ENCODE results near the gene DAPK3.

The DAPK3 gene

DNA sequence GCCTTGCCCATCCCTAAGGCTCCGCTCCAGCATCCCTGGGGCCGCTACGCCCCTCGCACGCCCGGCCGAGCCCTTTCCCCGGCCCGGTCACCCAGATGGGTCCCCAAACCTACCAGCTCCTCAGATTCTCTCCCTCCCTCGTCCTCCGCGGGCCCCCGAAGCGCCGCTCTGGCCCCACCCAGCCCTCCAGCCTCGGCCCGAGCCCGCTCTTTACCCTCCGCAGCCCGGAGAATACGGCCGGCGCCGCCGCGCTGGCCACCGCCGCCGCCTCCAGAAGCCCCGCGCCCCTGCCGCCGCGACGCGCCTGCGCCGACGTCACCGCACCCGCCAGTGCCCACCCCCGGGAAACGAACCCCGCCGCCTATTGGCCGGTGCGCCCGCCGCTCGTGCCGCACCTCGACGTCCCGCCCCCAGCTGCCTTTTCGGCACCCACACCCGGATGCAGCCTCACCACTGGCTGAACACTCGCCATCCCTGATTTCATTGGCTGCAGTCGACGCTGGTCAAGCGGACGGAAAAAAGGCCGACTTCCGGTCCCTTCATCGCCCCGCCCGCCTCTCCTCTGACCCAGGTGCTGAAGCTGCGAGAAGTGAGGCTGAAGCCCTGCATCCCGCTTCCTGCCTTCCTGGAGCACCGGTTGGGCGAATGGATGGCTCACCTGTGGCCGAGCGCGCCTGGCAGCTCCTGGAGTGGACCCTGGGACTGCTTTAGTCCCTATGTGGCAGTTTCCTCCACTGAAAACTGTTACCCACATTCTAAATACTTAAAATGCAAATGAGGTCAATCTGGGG, at the start of gene DAPK3:
DAPK3 (minus strand) TSS at position 292 of the 791 bp plus-strand sequence. CDS start 1,364 bp downstream, outside the sequence.
- Histone ChIP-seq H3K9me3 (ENCODE audit: control insufficient read depth in 5 of 5, low read length in 5 of 5) (no peaks in the 10 kb centered on the region), H3K4me3 (ENCODE audit: low read depth in 1 of 5, low read length in 5 of 5) (peak within 1 kb of the TSS; percentile 73 to 89 (median 86)), H3K27me3 (ENCODE audit: control insufficient read depth in 5 of 5, insufficient read depth in 4 of 5, low read length in 5 of 5) (no peaks in the 10 kb centered on the region), H3K9ac (ENCODE audit: low read length in 5 of 5) (peak within 1 kb of the TSS; percentile 81 to 95 (median 91)), H3K4me1 (ENCODE audit: control insufficient read depth in 5 of 5, insufficient read depth in 5 of 5, low read length in 5 of 5) (peaks cover 9 to 42% (median 34%) of the 10 kb centered on the region in 5 donors), H3K36me3 (ENCODE audit: control insufficient read depth in 5 of 5, insufficient read depth in 5 of 5, low read length in 5 of 5) (peaks cover 0 to 29% (median 21%) of the 10 kb centered on the region in 5 donors), H3K27ac (ENCODE audit: low read depth, low read length) (peak within 1 kb of the TSS; percentile 90)

DNA sequence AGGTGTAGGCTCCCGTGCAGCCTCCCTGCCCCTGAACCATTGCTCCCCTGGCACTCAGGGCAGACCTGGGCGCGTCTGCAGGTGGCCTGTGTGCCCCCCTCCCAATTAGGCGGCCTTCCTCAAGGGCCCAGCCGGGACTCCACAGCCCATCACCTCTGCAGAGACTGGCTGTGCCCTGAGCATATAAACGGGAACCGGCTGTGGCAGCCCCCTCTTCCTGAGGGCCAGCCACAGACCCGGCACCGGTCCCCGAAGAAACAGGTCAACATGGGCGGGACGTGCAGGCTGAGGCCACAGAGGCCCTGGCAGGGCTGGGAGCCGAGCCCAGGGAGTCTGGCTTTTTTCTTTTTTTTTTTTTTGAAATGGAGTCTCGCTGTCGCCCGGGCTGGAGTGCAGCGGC, 48.7 kb upstream of the DAPK3 start:
- peaks cover 2 to 45% (median 32%) of the 10 kb centered on the region in 5 donors for H3K4me1 ChIP-seq (ENCODE audit: control insufficient read depth in 5 of 5, insufficient read depth in 5 of 5, low read length in 5 of 5)
- no peak overlapping the region for H3K27ac ChIP-seq (ENCODE audit: low read depth, low read length)
- peaks cover 0 to 4% (median 0%) of the 10 kb centered on the region in 5 donors for H3K9me3 ChIP-seq (ENCODE audit: control insufficient read depth in 5 of 5, low read length in 5 of 5)
- no peak overlapping the region for H3K9ac ChIP-seq (ENCODE audit: low read length in 5 of 5)
- no peaks in the 10 kb centered on the region for H3K27me3 ChIP-seq (ENCODE audit: control insufficient read depth in 5 of 5, insufficient read depth in 4 of 5, low read length in 5 of 5)
- no peak overlapping the region for H3K4me3 ChIP-seq (ENCODE audit: low read depth in 1 of 5, low read length in 5 of 5)
- peaks cover 0 to 46% (median 18%) of the 10 kb centered on the region in 5 donors for H3K36me3 ChIP-seq (ENCODE audit: control insufficient read depth in 5 of 5, insufficient read depth in 5 of 5, low read length in 5 of 5)

DNA sequence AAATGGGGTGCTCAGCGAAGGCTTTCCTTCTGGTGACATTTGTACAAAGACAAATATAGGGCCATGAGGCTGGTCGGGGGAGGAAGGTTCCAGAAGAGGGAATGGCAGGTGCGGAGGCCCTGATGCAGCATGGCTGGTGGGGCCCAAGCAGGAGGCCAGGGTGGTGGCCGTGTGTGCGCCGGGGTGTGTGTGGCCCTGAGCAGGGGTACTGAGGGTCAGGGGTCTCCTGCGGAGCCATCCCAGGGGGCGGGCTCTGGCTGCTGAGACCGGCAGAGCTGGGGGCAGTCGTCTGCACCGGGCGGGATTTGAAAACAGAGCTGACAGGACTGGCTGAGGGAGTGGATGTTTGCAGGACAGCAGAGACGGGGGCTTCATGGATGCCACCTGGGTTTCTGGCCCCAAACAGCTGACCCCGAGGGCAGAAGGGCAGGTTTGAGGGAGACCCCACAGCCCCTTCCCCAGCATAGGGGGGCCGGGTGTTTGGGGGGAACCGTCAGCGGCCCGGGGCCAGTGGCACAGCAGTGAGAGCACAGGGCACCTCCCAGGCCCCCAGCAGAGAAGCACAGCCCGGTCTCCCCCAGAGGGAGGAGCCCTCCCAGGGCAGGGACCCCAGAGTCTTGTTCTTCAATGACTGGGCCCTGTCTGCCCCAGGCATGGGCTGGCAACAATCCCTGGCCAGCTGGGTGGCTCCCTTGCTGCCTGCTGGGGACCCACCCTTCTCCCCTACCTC, 48.0 kb upstream of the DAPK3 start:
- peaks cover 0 to 4% (median 0%) of the 10 kb centered on the region in 5 donors for H3K9me3 ChIP-seq (ENCODE audit: control insufficient read depth in 5 of 5, low read length in 5 of 5)
- no peaks in the 10 kb centered on the region for H3K27me3 ChIP-seq (ENCODE audit: control insufficient read depth in 5 of 5, insufficient read depth in 4 of 5, low read length in 5 of 5)
- peaks cover 2 to 44% (median 32%) of the 10 kb centered on the region in 5 donors for H3K4me1 ChIP-seq (ENCODE audit: control insufficient read depth in 5 of 5, insufficient read depth in 5 of 5, low read length in 5 of 5)
- H3K27ac ChIP-seq (ENCODE audit: low read depth, low read length), result no peak overlapping the region
- H3K36me3 ChIP-seq (ENCODE audit: control insufficient read depth in 5 of 5, insufficient read depth in 5 of 5, low read length in 5 of 5), result peaks cover 0 to 46% (median 17%) of the 10 kb centered on the region in 5 donors
- H3K4me3 ChIP-seq (ENCODE audit: low read depth in 1 of 5, low read length in 5 of 5), result no peak overlapping the region
- no peak overlapping the region for H3K9ac ChIP-seq (ENCODE audit: low read length in 5 of 5)

DNA sequence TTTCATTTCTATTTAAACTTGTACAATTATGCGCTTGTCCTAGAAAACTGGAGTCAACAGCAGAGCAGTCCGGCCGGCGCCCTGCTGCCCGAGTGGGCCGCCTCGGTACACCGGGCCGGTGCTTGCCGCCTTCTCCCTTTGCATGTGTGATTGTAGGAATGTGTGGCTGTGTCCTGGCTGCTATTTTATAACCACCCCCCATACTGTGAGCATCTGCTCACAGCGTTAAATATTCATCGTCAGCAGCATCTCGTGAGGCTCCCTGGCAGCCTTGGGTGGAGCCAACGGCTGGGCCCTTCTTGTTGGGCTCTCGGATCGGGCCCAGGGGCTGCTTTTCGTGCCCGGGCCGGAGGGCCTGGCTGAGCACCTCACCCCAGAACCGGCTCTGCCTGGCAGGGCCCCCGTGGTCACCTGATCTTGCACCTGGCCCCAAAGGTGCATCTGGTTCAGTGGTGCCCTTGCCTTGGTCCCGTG, 47.3 kb upstream of the DAPK3 start:
- no peak overlapping the region for H3K9ac ChIP-seq (ENCODE audit: low read length in 5 of 5)
- peaks cover 0 to 4% (median 0%) of the 10 kb centered on the region in 5 donors for H3K9me3 ChIP-seq (ENCODE audit: control insufficient read depth in 5 of 5, low read length in 5 of 5)
- H3K27ac ChIP-seq (ENCODE audit: low read depth, low read length), result no peak overlapping the region
- peaks cover 0 to 36% (median 30%) of the 10 kb centered on the region in 5 donors for H3K4me1 ChIP-seq (ENCODE audit: control insufficient read depth in 5 of 5, insufficient read depth in 5 of 5, low read length in 5 of 5)
- H3K36me3 ChIP-seq (ENCODE audit: control insufficient read depth in 5 of 5, insufficient read depth in 5 of 5, low read length in 5 of 5), result peaks cover 0 to 49% (median 24%) of the 10 kb centered on the region in 5 donors
- no peaks in the 10 kb centered on the region for H3K27me3 ChIP-seq (ENCODE audit: control insufficient read depth in 5 of 5, insufficient read depth in 4 of 5, low read length in 5 of 5)
- H3K4me3 ChIP-seq (ENCODE audit: low read depth in 1 of 5, low read length in 5 of 5), result no peak overlapping the region

DNA sequence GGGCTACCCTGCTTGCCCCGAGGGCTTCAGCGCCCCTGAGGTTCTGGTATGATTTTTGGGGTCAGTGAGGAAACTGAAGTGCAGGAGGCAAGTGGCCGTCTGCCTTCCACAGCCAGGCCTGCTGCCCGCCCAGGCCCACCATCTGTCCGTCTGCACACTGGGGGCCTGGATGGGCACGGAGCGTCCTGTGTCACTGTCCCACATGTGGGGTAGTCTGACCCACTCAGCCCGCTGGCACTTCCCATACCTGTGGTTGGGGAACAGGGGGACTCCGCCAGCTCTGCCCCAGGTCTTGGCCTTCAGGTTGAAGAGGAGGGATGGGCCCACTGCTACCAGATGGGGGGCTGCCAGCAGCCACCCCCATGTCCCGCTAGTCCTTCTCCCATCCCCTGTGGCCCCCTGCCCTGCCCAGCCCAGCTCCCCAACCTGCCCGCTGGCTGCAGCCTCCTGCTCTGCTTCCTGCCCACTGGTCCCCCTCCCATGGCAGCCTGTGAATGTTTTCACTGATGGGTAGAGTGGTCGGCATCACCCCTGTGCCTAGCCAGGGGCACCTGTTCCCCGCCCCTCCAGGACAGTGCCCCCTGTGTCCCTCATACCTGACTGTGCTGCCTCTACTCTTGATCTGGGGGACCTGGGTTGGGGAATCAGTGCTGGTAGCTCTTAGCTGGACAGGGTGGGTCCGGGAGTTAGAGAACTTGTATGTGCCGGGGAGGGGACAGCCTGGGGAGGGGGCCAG, 46.2 kb upstream of the DAPK3 start:
- no peak overlapping the region for H3K9ac ChIP-seq (ENCODE audit: low read length in 5 of 5)
- peaks cover 0 to 3% (median 0%) of the 10 kb centered on the region in 5 donors for H3K9me3 ChIP-seq (ENCODE audit: control insufficient read depth in 5 of 5, low read length in 5 of 5)
- peaks cover 0 to 36% (median 29%) of the 10 kb centered on the region in 5 donors for H3K4me1 ChIP-seq (ENCODE audit: control insufficient read depth in 5 of 5, insufficient read depth in 5 of 5, low read length in 5 of 5)
- no peaks in the 10 kb centered on the region for H3K27me3 ChIP-seq (ENCODE audit: control insufficient read depth in 5 of 5, insufficient read depth in 4 of 5, low read length in 5 of 5)
- peaks cover 0 to 55% (median 31%) of the 10 kb centered on the region in 5 donors for H3K36me3 ChIP-seq (ENCODE audit: control insufficient read depth in 5 of 5, insufficient read depth in 5 of 5, low read length in 5 of 5)
- H3K27ac ChIP-seq (ENCODE audit: low read depth, low read length), result no peak overlapping the region
- no peak overlapping the region for H3K4me3 ChIP-seq (ENCODE audit: low read depth in 1 of 5, low read length in 5 of 5)

DNA sequence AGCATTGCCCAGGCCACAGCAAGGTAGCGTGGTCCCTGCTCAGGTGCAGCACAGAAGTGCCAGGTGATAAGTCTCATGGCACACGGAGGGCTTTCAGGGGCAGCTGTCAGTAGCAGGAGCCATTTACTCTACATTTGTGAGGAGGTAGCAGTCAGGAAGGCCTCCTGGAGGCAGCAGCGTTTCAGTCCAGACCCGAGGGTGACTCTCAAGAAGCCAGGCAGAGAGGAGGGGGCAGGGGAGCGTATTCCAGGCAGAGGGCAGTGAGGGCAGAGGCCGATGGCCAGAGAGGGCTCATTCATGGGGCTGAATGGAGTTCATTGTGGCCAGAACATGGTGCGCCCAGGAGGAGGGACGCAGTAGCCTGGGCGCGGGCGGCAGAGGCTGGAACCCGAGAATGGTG, 45.6 kb upstream of the DAPK3 start:
- no peak overlapping the region for H3K9ac ChIP-seq (ENCODE audit: low read length in 5 of 5)
- H3K4me3 ChIP-seq (ENCODE audit: low read depth in 1 of 5, low read length in 5 of 5), result no peak overlapping the region
- H3K27me3 ChIP-seq (ENCODE audit: control insufficient read depth in 5 of 5, insufficient read depth in 4 of 5, low read length in 5 of 5), result no peaks in the 10 kb centered on the region
- peaks cover 0 to 36% (median 29%) of the 10 kb centered on the region in 5 donors for H3K4me1 ChIP-seq (ENCODE audit: control insufficient read depth in 5 of 5, insufficient read depth in 5 of 5, low read length in 5 of 5)
- no peaks in the 10 kb centered on the region for H3K9me3 ChIP-seq (ENCODE audit: control insufficient read depth in 5 of 5, low read length in 5 of 5)
- no peak overlapping the region for H3K27ac ChIP-seq (ENCODE audit: low read depth, low read length)
- peaks cover 0 to 55% (median 31%) of the 10 kb centered on the region in 5 donors for H3K36me3 ChIP-seq (ENCODE audit: control insufficient read depth in 5 of 5, insufficient read depth in 5 of 5, low read length in 5 of 5)

DNA sequence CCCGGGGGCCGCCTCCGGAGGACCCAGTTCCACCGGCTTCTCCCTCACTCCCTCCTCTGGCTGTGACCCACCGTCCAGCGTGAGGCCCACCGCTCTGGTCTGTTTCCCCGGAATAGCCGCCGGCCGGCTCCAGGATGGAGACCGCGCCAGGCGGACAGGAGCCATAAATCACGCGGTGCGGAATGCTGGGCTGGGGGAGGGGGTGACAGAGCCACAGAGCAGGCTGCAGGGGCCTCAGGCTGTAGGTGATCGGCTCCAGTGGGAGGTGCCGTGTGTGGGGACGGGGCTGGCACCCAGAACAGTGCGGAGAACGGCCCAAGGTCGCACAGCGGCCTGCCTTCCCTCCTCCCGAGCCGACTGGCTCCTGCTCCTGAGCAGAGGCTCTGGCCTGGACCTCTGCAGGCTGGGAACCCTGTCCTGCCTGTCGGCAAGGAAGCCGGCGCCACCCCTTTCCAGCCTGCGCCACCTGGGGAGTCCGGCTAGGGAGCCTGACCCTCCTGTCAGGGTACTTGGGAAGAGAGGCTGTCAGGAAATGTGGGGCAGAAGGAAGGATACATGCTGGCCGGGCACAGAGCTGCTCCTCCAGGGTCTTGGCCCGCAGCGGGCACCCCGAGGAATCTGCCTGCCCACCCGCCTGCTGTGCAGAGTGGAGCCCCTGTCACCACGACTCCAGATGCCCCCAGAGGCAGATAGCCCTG, 45.0 kb upstream of the DAPK3 start:
- peak overlapping the region in 2 of 5 donors; percentile 49 to 64 for H3K9ac ChIP-seq (ENCODE audit: low read length in 5 of 5)
- no peaks in the 10 kb centered on the region for H3K27me3 ChIP-seq (ENCODE audit: control insufficient read depth in 5 of 5, insufficient read depth in 4 of 5, low read length in 5 of 5)
- H3K4me1 ChIP-seq (ENCODE audit: control insufficient read depth in 5 of 5, insufficient read depth in 5 of 5, low read length in 5 of 5), result peaks cover 1 to 42% (median 36%) of the 10 kb centered on the region in 5 donors
- H3K36me3 ChIP-seq (ENCODE audit: control insufficient read depth in 5 of 5, insufficient read depth in 5 of 5, low read length in 5 of 5), result peaks cover 0 to 61% (median 34%) of the 10 kb centered on the region in 5 donors
- no peak overlapping the region for H3K27ac ChIP-seq (ENCODE audit: low read depth, low read length)
- no peaks in the 10 kb centered on the region for H3K9me3 ChIP-seq (ENCODE audit: control insufficient read depth in 5 of 5, low read length in 5 of 5)
- peak overlapping the region in 2 of 5 donors; percentile 44 to 50 for H3K4me3 ChIP-seq (ENCODE audit: low read depth in 1 of 5, low read length in 5 of 5)

DNA sequence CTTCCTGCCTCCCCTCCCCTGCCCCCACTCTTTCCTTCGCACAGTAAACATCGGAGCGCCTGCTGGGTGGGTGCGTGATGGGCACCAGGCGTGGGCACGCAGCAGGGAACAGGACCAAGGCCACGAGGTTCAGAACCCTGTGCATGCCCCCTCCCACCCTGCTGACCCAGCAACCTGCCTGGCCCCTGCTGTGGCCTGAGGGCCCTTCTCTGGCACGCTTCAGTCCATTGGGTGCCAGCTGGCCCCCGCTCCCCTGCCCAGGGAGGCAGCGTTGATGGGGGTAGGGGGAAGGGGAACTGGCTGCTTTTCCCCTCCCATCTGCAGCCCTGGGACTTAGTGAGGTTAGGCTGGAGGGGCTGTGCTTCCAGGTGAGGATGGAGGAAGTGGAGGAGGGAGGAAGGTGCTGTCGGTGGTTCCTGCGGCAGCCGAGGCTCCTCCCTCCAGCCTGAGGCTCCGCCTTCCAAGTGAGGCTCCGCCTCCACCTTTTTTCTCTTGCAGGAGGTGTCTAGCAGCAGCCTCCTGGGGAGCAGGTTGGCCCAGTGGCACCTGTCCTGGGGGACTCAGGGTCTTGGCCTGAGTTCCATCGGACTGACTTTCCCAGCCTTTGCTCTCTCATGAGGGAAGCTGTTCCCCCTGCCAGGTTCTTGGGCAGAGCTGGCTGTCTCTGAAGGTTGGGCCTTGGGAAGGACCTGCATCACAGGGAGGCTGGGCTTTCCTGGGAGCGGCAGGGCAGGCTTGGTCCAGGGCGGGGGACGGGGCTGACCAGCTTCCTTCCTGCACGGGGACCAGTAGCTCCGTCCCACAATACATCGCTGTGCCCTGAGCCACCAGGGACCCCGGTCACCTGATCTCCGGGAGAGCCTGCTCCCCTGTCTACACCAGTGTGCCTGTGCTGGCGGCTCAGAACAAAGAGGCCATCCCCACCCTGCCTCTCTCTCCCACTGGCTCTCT, 43.9 kb upstream of the DAPK3 start:
- H3K27me3 ChIP-seq (ENCODE audit: control insufficient read depth in 5 of 5, insufficient read depth in 4 of 5, low read length in 5 of 5), result no peaks in the 10 kb centered on the region
- no peaks in the 10 kb centered on the region for H3K9me3 ChIP-seq (ENCODE audit: control insufficient read depth in 5 of 5, low read length in 5 of 5)
- H3K9ac ChIP-seq (ENCODE audit: low read length in 5 of 5), result peak overlapping the region in 1 of 5 donors; percentile 64
- H3K36me3 ChIP-seq (ENCODE audit: control insufficient read depth in 5 of 5, insufficient read depth in 5 of 5, low read length in 5 of 5), result peaks cover 0 to 63% (median 37%) of the 10 kb centered on the region in 5 donors
- H3K4me3 ChIP-seq (ENCODE audit: low read depth in 1 of 5, low read length in 5 of 5), result peak overlapping the region in 2 of 5 donors; percentile 44 to 50
- peaks cover 3 to 49% (median 46%) of the 10 kb centered on the region in 5 donors for H3K4me1 ChIP-seq (ENCODE audit: control insufficient read depth in 5 of 5, insufficient read depth in 5 of 5, low read length in 5 of 5)
- H3K27ac ChIP-seq (ENCODE audit: low read depth, low read length), result peak overlapping the region; percentile 29
